OCI-M2 (cell line): ENCODE measurements around the gene CELF2.

ENCODE experiments used
- DNase-seq: peaks from one replicate; lab custom pipeline; 2025; ENCODE audit not compliant: unreplicated experiment; lab: John Stamatoyannopoulos, UW

Gene CELF2

DNA sequence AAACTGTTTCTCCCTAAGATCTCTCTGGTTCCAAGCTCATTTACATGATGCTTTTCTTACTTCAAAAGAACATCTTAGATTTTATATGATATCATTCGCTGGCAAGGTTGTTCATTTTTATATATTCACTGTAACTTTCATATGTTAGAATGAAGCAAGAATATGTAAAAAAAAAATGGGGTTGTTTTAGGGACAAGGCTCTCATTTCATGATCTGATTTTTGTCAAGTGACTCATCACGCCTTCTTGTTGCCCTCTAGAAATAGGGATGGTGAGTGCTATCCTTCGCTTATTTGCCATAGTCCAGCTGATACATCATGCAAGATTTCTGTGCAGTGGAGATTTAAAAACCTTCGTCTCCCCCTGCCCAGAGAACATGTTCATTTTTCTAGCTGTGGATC, 14.0 kb upstream of the CELF2 start:
- DNase-seq, result no peak

DNA sequence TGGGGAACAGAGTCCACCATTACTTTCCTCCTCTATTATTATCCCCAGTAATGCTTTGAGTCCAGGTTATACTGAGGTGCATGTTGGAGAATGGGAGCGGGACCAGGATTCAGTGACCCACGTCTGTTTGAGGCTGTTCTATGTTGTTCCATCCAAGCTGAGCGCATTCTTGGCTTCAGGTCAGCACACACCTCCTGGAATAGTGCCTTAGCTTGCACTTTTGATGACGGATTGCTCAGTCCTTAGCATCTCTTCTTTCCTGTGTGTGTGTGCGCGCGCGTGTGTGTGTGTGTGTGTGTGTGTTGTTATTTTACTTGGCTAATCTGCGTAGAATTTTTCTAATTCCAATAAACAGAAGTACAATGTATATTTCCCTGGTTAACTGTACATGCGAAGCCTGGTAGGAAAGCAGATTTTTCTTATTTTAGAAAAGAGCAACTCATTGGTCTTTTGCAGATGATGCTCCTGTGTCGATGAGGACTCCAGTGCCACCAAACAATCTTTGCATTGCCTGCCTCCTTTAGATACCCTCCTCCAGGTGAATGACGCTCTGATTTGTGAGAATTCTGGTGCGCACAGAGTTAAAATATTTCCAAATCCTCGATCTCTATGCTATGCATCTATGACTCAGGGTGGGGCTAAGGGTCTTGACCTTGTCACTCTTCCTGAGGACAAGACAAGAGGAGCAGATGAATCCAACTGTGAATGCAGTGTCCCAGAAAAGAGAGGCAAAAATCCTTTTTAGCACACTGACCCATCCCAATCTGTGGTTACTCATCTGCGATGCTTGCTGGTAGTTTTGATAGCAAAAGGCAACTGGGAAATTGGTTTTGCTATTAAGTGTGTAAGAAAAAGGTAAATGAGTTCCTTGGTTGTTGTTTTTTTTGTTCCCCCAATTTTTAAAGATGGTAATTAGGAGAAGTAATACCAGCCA, 13.3 kb upstream of the CELF2 start:
- DNase-seq, result no peak

DNA sequence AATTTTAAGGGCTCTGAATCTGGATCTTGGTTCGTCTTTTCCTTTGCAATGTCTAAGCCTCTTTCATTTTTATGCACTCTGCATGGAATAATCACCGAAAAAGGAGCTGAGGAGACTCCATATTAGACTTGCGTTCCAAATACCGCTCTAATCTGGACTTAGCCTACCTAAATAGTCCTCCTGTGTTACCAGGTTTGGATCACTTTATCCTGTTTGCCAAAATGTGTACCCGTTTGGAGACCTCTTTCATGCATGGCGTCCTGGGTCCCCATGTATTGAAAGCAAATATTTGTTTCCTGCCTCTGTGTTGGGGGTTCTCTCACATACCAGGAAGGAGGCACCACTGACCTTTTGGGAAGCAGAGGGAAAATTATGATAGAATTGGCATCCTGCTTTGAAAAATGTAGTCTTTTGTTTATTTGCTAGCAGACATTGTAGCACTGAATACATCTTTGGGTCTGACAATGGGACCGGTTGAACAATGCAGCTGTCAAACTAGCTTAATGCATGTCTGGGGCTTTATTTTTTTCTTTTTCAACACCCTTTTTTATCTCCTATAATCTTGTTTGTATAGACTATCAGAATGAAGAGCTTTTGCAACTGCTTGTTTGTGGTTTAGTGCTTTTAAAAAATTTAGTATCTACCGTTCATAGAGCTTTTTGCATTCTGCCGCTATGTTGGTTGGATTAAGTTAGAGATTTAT, 11.8 kb upstream of the CELF2 start:
- DNase-seq, result no peak

DNA sequence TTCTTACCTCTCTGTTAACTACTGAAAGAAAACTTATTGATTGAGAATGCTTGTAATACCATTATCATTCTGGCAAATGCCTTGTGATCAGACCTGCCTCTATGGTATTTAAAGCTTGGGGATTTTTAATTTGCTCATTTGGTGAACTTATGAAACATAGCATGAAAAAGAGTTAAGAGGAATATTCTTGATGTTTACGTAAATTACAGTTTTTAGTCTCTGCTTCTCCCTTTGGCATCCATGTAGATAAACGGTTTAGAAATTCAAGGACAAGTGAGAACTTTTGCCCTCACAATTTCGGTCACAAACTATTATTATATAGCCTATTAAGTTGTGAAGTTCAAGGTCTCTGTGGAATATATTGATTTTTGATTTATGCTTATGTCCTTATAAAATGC, 11.2 kb upstream of the CELF2 start:
- no peak for DNase-seq

DNA sequence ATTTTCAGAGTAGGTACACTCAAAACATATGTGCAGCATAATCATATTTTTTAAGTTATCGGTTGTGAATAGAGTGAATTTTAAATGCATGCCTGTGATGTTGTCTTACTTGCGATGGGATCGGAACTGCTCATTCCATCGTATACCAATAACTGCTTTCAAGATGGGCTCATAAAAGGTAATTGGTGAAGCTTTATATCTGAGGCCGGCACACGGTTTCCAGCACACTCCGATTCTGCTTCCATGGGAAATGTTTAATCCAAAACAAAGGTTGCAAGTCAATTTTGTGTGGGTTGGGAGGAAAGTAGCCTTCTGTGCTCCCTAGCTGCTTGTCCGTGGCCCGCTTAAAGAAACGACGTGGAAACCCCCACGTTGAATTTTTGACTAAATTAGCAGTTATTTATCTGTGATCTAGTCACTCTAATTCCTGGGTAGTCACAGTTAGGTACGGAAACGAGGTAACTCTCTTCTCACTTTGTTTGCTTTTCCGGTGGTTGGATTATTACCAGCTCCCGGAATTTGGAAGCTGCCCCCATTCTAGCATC, 10.1 kb upstream of the CELF2 start:
- DNase-seq, result no peak

DNA sequence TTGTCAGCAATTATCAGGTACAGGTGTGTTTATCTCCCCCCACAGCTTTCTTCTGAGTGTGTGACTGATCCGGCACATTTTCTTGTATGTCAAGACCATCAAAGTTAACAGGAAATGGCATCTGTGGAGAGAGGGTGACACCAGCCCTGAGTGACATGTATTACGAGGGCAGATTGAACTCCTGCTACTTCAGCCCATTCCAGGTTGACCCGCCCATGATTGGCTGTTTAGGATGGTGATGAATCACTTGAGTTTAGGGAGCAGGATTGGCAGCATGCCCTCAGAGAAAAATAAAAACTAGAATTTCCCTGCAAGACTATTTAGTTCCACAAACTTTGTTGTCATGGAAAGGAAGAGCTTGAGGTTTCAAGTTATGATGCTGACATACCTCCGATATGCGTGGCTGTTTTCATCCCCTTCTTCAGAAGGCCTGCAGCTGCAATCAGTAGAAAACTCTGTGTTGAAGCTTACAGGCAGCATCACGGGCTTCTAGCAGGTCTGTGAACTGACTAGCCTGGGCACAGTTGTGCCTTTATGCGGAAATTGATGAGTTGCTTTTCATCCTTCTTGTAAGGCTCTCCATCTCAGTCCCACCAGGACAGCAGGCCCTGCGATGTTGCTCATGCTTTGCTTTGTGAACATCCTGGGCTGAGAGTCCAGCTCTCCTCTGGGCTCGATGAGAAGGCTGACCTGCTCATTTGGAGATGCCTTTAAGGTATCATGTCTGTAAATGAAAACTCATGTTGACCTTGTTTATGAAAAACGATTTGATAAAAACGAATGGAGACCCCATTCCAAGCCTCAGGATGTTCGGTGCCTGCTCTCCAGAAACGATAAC, 8.0 kb upstream of the CELF2 start:
- no peak for DNase-seq

DNA sequence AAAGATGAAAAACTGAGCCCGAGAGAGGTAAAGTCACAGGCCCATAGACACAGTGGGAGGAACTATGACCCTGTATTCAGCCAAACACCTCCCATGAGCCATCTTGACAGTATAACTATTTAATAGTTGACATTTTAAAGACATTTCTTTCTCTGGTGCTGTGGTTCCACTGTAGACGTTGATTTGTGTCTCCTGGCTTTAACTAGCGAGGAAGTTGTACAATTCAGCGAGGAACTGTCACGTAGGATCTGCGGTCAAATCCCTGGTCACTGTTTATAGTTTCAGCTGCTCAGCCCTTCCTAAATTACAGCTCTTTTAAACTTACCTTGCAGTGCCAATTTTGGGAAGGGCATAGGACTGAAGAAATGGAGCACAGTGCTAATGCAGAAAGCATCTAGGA, 7.1 kb upstream of the CELF2 start:
- DNase-seq, result no peak

DNA sequence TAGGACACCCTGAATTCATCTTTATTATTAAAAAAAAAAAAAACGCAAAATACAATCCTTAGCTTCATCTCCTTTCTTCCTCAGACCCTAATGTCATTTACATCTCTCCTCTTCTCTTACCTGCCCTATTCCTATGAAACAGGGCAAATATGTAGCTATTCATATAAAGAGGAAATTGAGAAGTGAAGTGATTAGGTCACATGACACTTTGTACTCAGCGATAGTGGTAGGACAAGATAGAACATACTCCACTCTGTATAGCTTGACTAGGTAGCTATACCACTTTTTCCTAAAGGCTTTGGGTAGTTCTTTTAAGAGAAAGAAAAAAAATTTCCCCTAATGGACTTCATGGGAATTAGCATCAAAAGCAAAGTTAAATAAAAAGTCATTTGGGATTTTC, 6.2 kb upstream of the CELF2 start:
- DNase-seq, result no peak

DNA sequence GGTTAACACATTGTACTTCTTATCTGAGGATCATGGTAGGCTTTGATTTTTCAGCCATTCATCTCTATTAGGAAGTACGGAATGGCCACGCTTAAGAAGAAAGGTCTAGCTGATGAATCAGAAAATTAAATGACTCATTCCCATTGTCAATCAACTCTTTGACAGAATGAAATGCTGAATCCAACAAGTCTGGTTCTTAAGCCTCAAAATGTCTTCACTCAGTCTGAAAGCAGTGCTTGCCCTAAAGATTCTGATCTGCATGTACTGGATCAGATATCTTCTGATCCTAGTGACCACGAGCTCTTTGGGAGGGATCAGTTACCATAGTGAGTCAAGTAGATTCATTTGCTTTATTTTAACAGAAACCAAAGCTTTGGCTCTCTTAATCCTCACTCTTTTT, 5.7 kb upstream of the CELF2 start:
- DNase-seq, result no peak

DNA sequence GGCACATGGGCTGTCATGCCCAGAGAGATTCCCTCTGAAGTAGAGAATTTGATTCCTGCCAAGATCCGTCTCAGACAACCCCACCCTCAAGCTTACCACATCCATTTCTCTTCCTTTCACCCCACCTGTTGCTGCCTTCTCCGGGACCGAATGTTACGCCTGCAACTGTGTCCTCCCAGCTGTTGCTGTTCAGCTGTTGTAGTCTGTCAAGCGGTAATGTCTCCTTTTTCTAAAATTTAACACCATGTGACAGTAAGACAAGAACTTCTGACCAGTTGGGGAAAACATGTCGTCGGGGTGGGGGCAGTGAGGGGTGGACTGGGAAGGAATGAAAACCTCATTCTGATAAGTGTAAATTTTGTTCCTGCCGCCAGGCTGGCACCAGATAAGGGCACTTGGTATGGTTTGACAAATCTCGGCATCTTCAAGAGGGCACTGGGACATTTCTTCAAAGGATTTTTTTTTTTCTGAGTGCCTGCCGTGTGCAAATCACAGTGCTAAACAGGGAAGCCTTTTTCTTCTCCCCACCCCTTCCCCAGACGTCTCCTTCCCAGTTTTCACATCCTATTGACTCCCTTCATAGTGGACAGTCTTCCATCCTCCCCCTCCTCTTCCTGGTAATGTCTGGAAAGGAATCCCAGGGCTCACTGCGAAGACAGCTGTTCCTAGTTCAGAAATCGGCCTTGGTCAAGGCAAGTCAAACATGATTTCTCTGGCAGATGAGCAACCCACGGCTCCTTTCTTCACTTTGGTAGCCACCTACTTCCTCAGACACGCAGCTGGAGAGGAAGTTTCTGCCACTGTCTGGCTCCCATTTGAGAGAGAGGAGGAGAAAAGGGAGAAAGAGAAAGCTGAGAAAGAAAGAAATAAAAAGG, 5.0 kb upstream of the CELF2 start:
- DNase-seq, result no peak

DNA sequence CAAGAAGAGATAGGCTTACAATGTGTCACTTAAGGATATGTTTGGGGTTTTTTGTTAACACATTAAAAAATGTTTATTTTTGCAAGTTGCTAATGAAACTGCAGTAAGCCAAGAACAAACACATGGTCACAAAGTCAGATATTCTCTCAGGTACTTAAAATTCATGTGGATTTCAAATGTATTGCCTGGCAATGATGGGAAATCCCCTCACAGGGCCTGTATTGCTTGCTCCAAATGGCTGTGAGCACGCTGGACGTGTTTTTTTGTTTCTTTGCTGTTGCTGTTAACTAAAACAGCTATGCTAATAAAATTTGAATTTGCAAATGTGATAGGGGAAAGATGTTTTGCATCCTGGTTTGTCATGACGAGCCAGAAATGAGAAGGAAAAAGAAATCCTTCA, 3.8 kb upstream of the CELF2 start:
- no peak for DNase-seq

DNA sequence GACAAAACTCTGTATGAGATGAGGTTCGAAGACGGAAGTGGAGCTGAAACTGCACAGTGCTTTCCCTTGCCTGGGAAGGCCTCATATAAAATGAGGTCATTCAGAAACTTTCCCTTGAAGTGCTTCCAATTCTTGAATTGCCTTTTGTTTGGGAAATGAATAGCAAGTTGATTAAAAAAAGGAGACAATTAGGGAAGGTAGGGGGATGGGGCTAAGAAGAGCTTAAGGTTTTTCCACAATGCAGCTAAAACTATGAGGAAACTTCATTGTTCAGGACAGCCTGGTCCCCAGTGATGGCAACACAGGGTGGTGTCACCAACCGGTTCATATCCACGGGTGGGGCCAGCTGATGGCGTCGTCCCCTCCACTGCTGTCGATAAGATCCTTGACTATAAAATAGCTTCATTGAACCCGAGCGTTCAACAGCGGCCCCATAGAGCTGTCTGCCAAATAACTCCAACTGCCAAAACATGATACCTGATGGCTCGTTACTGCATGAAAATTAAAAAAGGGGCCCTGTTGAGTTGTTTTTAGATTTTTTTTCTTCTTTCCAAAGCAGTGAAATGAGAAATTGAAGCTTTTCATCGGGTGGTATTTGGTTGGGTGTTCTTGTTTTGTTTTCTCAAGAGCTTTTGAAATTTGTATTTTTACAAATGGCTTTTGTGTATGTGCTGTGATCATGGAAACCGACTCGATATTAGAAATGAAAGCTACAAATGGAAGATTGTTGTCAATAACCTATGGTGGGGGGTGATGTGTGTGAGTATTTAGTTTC, 2.8 kb upstream of the CELF2 start:
- DNase-seq, result no peak

DNA sequence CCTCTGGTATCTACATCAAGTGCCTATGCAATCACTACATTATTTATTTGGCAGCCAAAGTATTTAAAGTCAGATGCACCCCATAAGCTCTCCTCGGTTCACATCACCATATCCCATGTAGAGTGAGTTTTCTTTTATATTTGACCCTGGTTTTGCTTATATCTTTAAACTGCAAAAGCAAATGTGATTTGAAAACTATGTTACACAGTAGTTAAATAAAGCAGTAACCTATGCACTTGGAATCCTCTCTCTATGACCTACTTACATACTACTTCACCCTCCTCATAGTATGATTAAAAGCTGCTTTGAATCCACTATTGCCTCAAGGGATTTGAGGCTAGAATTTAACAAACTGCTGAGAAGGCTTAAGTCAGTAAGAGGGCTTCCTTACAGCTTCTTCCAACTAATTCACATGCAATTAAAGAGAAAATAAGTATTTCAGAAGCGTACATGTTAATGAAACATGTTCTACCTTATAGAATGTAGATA, 2.2 kb upstream of the CELF2 start:
- DNase-seq, result no peak

DNA sequence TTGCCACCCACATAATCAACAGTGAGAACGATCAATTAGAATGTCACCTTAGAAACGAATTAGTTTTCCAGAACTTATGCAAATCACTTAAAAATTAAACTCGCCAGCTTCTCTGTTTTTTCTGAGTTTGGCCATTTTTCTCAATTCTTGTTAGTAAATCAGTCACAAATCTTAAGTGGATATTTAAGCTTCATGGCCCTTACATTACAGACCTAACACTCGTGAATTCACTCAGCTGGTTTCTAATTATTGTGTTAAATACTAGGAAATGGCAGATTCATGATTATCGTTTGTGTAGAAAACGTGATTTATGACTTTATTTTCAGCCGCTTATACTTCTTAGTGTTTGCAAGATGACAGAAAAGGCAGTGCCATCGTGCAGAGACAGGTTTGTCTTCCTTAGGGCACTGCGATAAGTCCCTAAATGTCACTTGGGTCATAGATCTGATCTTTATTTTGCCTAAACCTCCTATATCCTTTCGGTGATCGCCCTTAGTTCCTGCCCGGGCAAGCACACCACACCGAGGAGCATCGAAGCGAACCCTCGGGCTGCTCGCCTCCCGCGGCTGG, 587 bp upstream of the CELF2 start:
- no peak for DNase-seq

DNA sequence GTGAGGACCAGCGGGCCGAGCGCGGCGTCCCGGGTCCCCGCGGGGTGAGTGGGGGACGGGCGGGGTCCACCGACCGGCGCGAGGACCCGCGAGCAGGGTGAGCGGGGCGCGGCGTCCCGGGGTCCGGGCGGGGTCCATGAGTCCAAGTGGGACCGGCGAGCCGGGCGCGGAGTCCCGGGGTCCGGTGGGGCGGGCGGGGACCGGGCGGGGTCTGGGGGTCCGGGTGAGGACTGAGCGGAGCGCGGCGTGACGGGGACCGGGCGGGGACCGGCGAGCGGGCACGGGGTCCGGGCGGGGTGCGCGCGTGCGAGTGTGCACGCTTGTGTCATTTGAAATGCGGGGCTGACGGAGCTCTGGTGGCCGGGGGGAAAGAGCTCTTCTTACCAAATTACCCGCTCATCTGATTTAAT, 765 bp downstream of the CELF2 start:
- no peak for DNase-seq

DNA sequence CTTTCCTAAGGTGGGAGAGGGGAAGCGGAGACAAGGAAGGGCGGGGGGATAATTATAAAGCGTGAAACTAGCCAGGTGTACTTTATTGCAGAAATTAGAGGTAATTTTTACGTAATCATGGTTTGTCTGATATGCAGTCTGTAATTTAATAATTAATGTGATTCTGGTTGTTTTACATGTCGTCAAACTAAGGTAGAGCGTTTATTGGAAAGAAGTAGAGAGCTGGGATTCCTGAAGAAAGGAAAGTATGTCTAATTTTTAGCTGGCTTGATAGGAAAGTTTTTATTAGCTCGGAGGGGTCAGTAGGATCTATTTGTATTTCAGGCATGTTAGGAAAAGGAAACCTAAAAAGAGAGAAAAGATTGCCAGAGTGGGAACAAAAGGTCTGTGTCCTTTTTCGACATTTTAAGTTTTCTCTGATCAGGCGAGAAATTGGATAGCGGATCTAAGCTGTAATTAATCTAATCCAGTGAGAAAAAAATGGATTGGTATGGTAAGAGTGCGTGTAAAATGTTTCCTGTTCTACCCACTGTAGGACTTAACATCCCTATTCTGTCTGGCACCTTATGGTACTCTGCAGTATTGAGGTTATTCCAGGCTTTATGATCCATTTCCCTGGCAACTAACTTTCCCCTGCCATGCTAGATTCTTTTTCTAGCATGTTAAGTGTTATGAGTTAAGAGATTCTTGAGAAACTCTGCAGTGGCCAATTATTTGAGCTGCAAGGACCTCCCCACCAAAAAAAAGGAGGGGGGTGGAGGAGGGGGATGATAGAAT, 1.4 kb downstream of the CELF2 start:
- DNase-seq, result no peak

DNA sequence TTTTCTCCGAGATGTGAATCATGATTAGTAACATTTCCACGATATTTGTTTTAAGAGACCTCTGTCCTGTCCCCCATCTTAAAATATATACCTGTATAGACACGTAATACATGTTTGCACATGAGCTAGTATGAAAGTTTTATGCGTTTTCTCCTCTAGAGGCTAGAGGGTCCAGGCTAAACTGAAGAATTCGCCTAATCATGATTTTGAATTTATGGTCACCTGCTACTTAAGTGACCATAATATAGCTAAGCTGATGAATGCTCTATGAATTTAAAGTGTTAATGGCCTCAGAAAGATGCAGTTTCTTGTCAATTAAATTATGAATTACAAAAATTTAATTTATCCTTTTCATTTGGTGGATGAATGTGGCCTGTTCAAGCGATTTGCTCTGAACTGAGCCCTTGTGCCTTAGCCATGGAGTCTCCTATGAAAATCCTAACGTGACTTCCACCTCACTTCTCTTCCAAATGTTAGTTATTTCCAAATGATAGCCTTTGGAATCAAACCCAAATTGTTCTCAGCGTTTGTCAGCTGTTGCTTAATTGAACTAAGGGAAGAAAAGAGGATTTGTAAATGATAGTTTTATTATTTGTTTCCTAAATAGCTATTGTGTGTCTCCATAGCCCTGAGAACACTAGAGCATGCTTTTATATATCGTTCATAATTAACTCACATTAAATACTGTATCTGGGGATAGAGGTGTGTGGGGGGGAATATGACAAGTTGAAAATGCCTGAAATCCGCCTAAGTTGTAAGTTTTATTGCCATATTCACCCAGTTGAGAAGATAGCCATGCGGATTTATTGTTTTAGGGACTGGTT, 2.3 kb downstream of the CELF2 start:
- no peak for DNase-seq
